GM13976 (cell line): ENCODE results near the gene ESPN.

Experiments used
- DNase-seq: peaks from one replicate; pipeline ENCODE4 v3.0.0; 2012; ENCODE audit warnings: low spot score
- in situ Hi-C: fragments of 300-500 bp; cut with MboI; formaldehyde crosslinking; loops from one replicate; pipeline ENCODE4 v1.12.0; 2022; ENCODE audit warnings: low sequenced_read_pairs, mixed read lengths, inconsistent platforms; ENCODE audit not compliant: unreplicated experiment
- TF ChIP-seq, protein P1 (sequence below): IDR thresholded peaks from 2 replicates; pipeline ENCODE4 v1.5.1; 2012; ENCODE audit warnings: borderline replicate concordance, mild to moderate bottlenecking; ENCODE audit not compliant: insufficient read depth; ENCODE audit errors: extremely low read depth, missing control alignments, control extremely low read depth

The ESPN gene

DNA sequence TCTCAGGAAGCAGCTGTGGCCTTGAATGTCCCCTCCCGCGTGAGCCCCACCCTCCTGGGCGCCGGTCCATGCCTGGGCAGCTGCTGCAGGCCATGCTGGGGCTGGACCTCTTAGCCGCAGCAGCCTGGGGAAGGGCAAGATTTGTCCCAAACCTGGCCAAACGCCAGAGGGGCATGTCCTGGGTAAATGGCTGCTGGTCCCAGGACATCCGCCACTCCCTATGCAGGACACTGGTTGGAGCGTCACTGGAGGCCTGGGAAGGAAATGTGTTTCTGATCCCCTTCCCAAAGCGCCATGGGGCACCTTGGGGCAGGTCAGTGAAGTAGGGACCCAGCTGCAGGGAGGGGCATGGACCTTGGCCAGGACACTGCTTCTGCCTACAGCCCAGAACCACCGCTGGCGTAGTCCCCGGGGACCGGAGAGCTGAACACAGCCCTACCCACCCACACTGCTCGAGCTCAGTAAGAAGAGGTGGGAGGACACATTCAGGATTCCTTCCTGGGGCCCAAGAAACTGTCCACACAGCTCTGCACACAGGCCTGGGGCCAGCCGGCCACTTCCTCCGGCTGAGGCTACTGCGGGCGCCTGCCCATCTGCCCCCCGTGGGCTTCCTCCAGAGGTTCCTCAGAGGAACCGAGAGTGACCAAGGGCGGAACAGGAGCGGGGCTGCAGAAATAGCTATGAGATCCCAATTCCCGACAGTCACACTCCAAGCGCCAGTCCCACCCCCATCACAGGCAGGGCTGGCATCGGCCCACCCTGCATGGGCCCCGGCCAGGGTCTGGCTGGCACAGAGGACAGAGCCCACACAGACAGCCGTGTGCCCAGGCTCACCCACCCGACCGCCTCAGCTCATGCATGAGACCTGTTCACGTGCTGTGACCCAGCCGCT, 77.7 kb downstream of the ESPN start:
- in situ Hi-C loops, result no loop called here
- TF ChIP-seq, protein P1, sequence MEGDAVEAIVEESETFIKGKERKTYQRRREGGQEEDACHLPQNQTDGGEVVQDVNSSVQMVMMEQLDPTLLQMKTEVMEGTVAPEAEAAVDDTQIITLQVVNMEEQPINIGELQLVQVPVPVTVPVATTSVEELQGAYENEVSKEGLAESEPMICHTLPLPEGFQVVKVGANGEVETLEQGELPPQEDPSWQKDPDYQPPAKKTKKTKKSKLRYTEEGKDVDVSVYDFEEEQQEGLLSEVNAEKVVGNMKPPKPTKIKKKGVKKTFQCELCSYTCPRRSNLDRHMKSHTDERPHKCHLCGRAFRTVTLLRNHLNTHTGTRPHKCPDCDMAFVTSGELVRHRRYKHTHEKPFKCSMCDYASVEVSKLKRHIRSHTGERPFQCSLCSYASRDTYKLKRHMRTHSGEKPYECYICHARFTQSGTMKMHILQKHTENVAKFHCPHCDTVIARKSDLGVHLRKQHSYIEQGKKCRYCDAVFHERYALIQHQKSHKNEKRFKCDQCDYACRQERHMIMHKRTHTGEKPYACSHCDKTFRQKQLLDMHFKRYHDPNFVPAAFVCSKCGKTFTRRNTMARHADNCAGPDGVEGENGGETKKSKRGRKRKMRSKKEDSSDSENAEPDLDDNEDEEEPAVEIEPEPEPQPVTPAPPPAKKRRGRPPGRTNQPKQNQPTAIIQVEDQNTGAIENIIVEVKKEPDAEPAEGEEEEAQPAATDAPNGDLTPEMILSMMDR, result no peak
- DNase-seq, result no peak

DNA sequence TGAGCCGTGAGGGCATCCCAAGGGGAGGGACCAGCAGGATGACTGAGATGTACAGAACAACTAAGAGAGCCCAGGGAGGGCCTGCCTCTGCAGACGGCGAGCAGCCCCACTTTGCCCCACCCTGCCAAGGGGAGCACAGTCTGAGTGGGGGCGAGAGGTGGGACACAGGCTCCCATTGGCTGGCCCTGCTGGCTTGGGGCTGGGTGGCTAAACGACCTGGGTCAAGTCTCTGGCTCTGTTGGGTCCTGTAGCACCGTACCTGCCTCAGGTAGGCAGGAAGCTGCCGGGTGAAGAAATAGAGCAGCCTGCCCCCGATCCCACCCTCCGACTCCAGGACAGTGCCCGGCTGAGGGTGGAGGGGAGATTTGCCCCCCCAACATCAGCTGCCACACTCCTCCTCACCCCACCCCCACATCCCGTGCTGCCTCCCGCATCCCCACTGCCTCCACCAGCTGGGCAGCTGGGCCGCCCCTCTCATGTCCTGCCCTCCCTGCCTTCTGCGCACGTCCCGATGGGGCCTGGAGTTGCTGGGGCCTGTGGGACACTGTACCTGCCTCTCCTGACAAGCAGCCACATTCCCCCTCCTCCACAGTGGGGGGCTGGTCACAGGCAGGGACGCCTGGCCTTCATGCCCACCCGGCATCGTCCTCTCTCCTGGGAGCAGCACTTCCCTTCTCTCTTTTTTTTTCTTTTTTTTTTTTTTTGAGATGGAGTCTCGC, 79.5 kb downstream of the ESPN start:
- no peak for DNase-seq
- in situ Hi-C loops, result no loop called here
- TF ChIP-seq, protein P1, result no peak

DNA sequence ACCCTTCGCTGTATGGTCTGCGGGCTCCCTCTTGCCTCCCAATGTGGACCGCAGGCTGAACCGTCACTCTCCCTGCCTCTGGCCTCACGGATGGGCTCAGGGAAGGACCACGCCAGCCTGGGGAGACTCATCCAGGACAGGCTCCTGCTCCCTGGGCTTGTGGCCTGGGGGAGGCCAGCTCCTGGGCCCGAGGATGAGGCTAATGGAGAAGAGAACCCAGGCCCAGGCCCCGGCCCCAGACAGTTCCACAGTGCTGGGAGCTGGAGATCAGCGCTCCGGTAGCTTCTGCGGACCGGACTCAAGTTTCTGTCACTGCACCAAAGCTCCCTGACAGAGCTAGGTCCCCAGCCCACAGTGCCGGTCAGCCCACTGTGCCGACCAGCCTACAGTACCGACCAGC, 80.3 kb downstream of the ESPN start:
- TF ChIP-seq, protein P1, result no peak
- DNase-seq, result no peak
- in situ Hi-C loops, result no loop called here

DNA sequence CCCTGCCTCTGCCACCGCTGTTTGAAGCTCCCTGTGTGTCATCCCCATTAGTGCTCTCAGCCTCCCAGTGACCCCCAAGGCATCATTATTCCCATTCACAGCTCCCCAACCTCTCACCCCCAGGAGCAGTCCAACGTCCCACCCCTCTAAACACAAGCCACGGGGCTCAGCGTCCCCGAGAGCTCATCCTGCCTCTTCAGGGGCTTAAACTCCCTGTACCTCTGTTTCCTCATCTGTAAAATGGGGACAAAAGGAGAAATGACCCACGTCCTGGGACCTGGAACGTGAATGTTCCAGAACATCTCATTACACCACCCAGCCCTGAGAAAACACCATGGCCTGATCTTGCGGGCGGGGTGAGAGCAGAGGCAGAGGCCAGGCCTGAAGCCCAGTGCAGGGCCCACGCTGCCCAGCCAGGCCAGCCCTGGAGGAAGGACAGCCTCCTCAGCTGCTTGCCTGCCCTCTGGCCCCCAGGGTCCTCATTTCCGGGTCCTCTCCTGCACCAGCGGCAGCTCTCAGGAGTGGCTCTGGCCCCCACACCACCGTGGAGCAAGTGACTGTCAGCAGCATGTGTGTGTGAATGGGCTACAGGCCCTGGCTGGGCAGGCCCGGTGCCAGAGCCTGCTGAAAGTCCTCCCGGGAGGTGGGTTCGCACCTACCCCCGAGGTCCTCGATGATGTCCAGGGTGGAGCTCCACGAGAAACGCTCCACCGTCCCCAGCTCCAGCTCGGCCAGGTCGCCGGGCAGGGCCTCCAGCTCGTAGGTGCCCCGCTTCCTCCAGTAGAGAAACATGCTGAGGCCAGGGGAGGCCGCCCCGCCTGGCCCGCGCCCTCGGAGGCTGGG, 81.0 kb downstream of the ESPN start:
- no peak for DNase-seq
- in situ Hi-C loops, result no loop called here
- TF ChIP-seq, protein P1, result no peak

DNA sequence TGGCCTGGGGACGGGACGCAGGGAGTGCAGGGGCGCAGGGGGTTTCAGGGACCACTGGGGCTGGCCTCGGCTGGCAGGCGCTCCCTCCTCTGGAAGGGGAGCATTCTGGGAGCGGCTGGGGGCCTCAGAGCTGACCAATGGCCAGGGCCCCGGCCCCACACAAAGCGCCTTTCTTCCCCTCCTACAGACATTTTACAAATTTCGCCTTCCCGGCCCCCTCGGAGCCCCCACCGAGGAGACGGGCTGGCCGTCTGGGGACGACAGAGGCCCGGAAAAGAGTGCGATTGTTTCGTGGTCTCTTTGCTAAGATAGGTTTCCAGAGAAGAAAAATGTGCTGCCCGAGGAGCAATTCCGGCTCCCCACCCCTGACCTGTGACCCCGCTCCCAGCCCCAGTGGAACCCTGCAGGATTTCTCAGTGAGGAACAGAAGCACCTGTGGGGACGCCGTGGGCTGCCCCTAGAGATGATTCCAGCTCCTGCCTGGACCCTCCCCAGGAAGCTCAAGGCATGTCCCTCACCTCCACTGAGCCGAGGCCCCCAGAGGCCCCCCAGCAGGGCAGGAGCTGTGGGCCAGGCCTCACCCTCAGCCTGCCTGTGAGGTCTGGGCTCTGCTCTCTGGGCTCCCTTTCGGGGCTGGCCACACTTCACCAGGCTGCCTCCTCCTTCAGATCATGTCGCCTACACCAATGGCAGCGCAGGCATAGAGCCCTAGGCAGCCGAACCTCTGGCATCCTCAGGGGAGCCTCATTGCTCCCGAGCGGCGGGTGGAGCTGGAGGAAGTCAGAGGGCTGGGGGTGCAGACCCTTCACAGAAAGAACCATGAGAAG, 81.8 kb downstream of the ESPN start:
- TF ChIP-seq, protein P1, result no peak
- in situ Hi-C loops, result no loop called here
- DNase-seq, result no peak
